Small intestine (tissue), 16 donors: ENCODE results near the gene CD164. TPM values are rescaled to one million over a fixed set of nuclear protein-coding genes. Genes with fewer than 3 reads are reported as not detected.

Experiments
- DNase-seq, 2 donors: peaks; one replicate each; pipeline versions ENCODE4 v3.0.0 to v3.0.0-alpha.2; 2013
- FAIRE-seq: peaks from 2 replicates; lab custom pipeline; 2012; peaks lifted over from hg19 to GRCh38; lab: Jason Lieb, UNC
- H3K27ac ChIP-seq, 3 donors: one replicate each; pipeline ENCODE4 v1.5.1; 2013; ENCODE audit warnings: low read length in 2 of 3, mild to moderate bottlenecking in 2 of 3, control low read depth in 1 of 3, inconsistent platforms in 1 of 3, low read depth in 1 of 3, moderate library complexity in 1 of 3
- H3K27me3 ChIP-seq, 3 donors: one replicate each; pipeline ENCODE4 v1.6.1; 2013; ENCODE audit warnings: low read length in 3 of 3, inconsistent platforms in 1 of 3; ENCODE audit not compliant: control insufficient read depth in 3 of 3, insufficient read depth in 3 of 3
- H3K36me3 ChIP-seq, 3 donors: one replicate each; pipeline ENCODE4 v1.6.1; 2013; ENCODE audit warnings: low read length in 3 of 3, inconsistent platforms in 1 of 3, low read depth in 1 of 3, mild to moderate bottlenecking in 1 of 3, moderate library complexity in 1 of 3; ENCODE audit not compliant: control insufficient read depth in 3 of 3, insufficient read depth in 2 of 3
- H3K4me1 ChIP-seq, 3 donors: one replicate each; pipeline ENCODE4 v1.6.1; 2013; ENCODE audit warnings: low read length in 2 of 3, inconsistent platforms in 1 of 3, low read depth in 1 of 3, mild to moderate bottlenecking in 1 of 3, moderate library complexity in 1 of 3; ENCODE audit not compliant: control insufficient read depth in 3 of 3, insufficient read depth in 2 of 3
- H3K4me3 ChIP-seq, 3 donors: one replicate each; pipeline ENCODE4 v1.5.1; 2013; ENCODE audit warnings: low read length in 3 of 3, control low read depth in 1 of 3, inconsistent platforms in 1 of 3, low read depth in 1 of 3, mild to moderate bottlenecking in 1 of 3, moderate library complexity in 1 of 3
- H3K9me3 ChIP-seq, 2 donors: one replicate each; pipeline ENCODE4 v1.6.1; 2013; ENCODE audit warnings: low read depth in 1 of 2, low read length in 1 of 2; ENCODE audit not compliant: control insufficient read depth in 2 of 2, insufficient read depth in 1 of 2
- WGBS, 3 donors: extraction: QIAGEN DNeasy Blood & Tissue Kit; methylation state at CpG; one replicate each; pipeline ENCODE4 v1.1.7; 2013; 5-methylcytosine and 5-hydroxymethylcytosine counted together
- long read RNA-seq, 10 donors: transcript quantifications; one replicate each; lab custom pipeline, GENCODE V29; 2026
- polyA plus RNA-seq, 4 donors: library from polyadenylated mRNA; stranded (reverse) in 3 of 4; unstranded in 1 of 4; fragments of 200-250 nt in 3 of 4; fragments of 120-200 nt in 1 of 4; gene quantifications; one replicate each; pipeline versions ENCODE4 v1.2.1 to v1.2.3, GENCODE V29; 2013
- donor health status: healthy with polysubstance abuse.
- donor health status: control.
- donor health status: control.
- donor health status: Bipolar disorder and iron deficiency.
- donor health status: healthy.

CD164 gene
- 100 to 1,000 TPM; 151 to 737 (median 172) TPM for polyA plus RNA-seq
- long read RNA-seq, donor 1, full-length matches to known transcripts: 464 of 486 reads
- long read RNA-seq, donor 1, partial matches to known transcripts: 16 of 486 reads
- long read RNA-seq, donor 1, other reads (novel, unspliced or antisense): 6 of 486 reads
- long read RNA-seq, donor 2, transcript CD164-202 (6 exons, 3,365 nt): major isoform, 95 of 108 reads
- long read RNA-seq, donor 2, transcript CD164-209 (4 exons, 590 nt): minor isoform, 7 of 108 reads
- long read RNA-seq, donor 2, transcript CD164-203 (5 exons, 2,936 nt): minor isoform, 6 of 108 reads
- long read RNA-seq, donor 2, partial matches to known transcripts: 0 of 108 reads
- long read RNA-seq, donor 2, other reads (novel, unspliced or antisense): 0 of 108 reads
- long read RNA-seq, donor 3, full-length matches to known transcripts: 122 of 141 reads
- long read RNA-seq, donor 3, partial matches to known transcripts: 19 of 141 reads
- long read RNA-seq, donor 3, other reads (novel, unspliced or antisense): 0 of 141 reads
- long read RNA-seq, donor 4, transcript CD164-202 (6 exons, 3,365 nt): major isoform, 10 of 11 reads
- long read RNA-seq, donor 4, partial matches to known transcripts: 0 of 11 reads
- long read RNA-seq, donor 4, other reads (novel, unspliced or antisense): 0 of 11 reads
- long read RNA-seq, donor 5, full-length matches to known transcripts: 53 of 53 reads
- long read RNA-seq, donor 5, partial matches to known transcripts: 0 of 53 reads
- long read RNA-seq, donor 5, other reads (novel, unspliced or antisense): 0 of 53 reads
- long read RNA-seq, donor 6, full-length matches to known transcripts: 182 of 189 reads
- long read RNA-seq, donor 6, partial matches to known transcripts: 7 of 189 reads
- long read RNA-seq, donor 6, other reads (novel, unspliced or antisense): 0 of 189 reads
- long read RNA-seq, donor 7, transcript CD164-202 (6 exons, 3,365 nt): major isoform, 88 of 94 reads
- long read RNA-seq, donor 7, partial matches to known transcripts: 0 of 94 reads
- long read RNA-seq, donor 7, other reads (novel, unspliced or antisense): 0 of 94 reads
- long read RNA-seq, donor 8, transcript CD164-202 (6 exons, 3,365 nt): major isoform, 6 of 9 reads
- long read RNA-seq, donor 8, partial matches to known transcripts: 0 of 9 reads
- long read RNA-seq, donor 8, other reads (novel, unspliced or antisense): 0 of 9 reads
- long read RNA-seq, donor 9, transcript CD164-202 (6 exons, 3,365 nt): major isoform, 22 of 25 reads
- long read RNA-seq, donor 9, partial matches to known transcripts: 0 of 25 reads
- long read RNA-seq, donor 9, other reads (novel, unspliced or antisense): 0 of 25 reads
- long read RNA-seq, donor 10, full-length matches to known transcripts: 256 of 263 reads
- long read RNA-seq, donor 10, partial matches to known transcripts: 7 of 263 reads
- long read RNA-seq, donor 10, other reads (novel, unspliced or antisense): 0 of 263 reads

- 0 to 1% (median 1%) methylated on average over 80 to 93 of the region's 93 CpGs for WGBS, 3 donors
- Histone ChIP-seq H3K27ac (peak within 1 kb of the TSS; percentile 97 to 100 (median 99)), H3K4me1 (peaks cover 2 to 28% (median 12%) of the 10 kb centered on the region in 3 donors), H3K4me3 (peak within 1 kb of the TSS; percentile 79 to 96 (median 90)), H3K9me3 (no peaks in the 10 kb centered on the region), H3K36me3 (peaks cover 0 to 5% (median 3%) of the 10 kb centered on the region in 3 donors), H3K27me3 (no peaks in the 10 kb centered on the region)
- FAIRE-seq (no peak), DNase-seq (peak; percentile 96 to 99)
Observed at GRCh38 chr6:109381747-109382575, at the start of gene CD164. CD164 (minus strand) TSS chr6:109382467; CDS start chr6:109382378, 89 bp downstream.

GRCh38 chr6:109429496-109429895 is 47.2 kb upstream of the CD164 start:
- no peak for FAIRE-seq
- Histone ChIP-seq H3K4me1 (no peaks in the 10 kb centered on the region), H3K27ac (no peak overlapping the region), H3K36me3 (no peaks in the 10 kb centered on the region), H3K9me3 (no peaks in the 10 kb centered on the region), H3K4me3 (no peak overlapping the region), H3K27me3 (no peaks in the 10 kb centered on the region)
- no peak for DNase-seq
- 87 to 99% (median 98%) methylated on average over 3 of the region's 3 CpGs for WGBS, 3 donors

- FAIRE-seq: no peak
- H3K4me1 ChIP-seq: no peaks in the 10 kb centered on the region
- H3K27ac ChIP-seq: no peak overlapping the region
- WGBS, 3 donors: 38 to 49% (median 40%) methylated on average over 7 of the region's 7 CpGs
- no peaks in the 10 kb centered on the region for H3K9me3 ChIP-seq
- no peaks in the 10 kb centered on the region for H3K27me3 ChIP-seq
- H3K4me3 ChIP-seq: no peak overlapping the region
- no peak for DNase-seq
- peaks cover 0 to 2% (median 0%) of the 10 kb centered on the region in 3 donors for H3K36me3 ChIP-seq
Observed at GRCh38 chr6:109428889-109429477, 46.7 kb upstream of the CD164 start.

GRCh38 chr6:109424946-109425345 is 42.7 kb upstream of the CD164 start:
- H3K4me3 ChIP-seq: no peak overlapping the region
- H3K4me1 ChIP-seq: no peaks in the 10 kb centered on the region
- no peak overlapping the region for H3K27ac ChIP-seq
- 83 to 89% (median 85%) methylated on average over 2 of the region's 2 CpGs for whole genome bisulfite sequencing, 3 donors
- H3K36me3 ChIP-seq: peaks cover 0 to 4% (median 0%) of the 10 kb centered on the region in 3 donors
- FAIRE-seq (no peak), DNase-seq (no peak)
- no peaks in the 10 kb centered on the region for H3K9me3 ChIP-seq
- no peaks in the 10 kb centered on the region for H3K27me3 ChIP-seq

GRCh38 chr6:109421184-109421583 is 38.9 kb upstream of the CD164 start:
- H3K4me3 ChIP-seq: no peak overlapping the region
- no peaks in the 10 kb centered on the region for H3K9me3 ChIP-seq
- H3K27me3 ChIP-seq: no peaks in the 10 kb centered on the region
- no peak overlapping the region for H3K27ac ChIP-seq
- no peak for DNase-seq
- 77 to 92% (median 80%) methylated on average over 1 of the region's 1 CpG for WGBS, 3 donors
- FAIRE-seq: no peak
- H3K4me1 ChIP-seq: no peaks in the 10 kb centered on the region
- H3K36me3 ChIP-seq: peaks cover 0 to 8% (median 0%) of the 10 kb centered on the region in 3 donors

- WGBS, 3 donors: 55 to 62% (median 61%) methylated on average over 1 of the region's 1 CpG
- no peak for DNase-seq
- H3K36me3 ChIP-seq: peaks cover 0 to 8% (median 0%) of the 10 kb centered on the region in 3 donors
- no peak overlapping the region for H3K27ac ChIP-seq
- no peak for FAIRE-seq
- H3K4me1 ChIP-seq: no peaks in the 10 kb centered on the region
- no peak overlapping the region for H3K4me3 ChIP-seq
- no peaks in the 10 kb centered on the region for H3K27me3 ChIP-seq
- no peaks in the 10 kb centered on the region for H3K9me3 ChIP-seq
Observed at GRCh38 chr6:109420751-109421150, 38.5 kb upstream of the CD164 start.

- Histone ChIP-seq H3K9me3 (no peaks in the 10 kb centered on the region), H3K36me3 (peaks cover 0 to 4% (median 0%) of the 10 kb centered on the region in 3 donors), H3K4me1 (no peaks in the 10 kb centered on the region), H3K4me3 (no peak overlapping the region), H3K27ac (no peak overlapping the region), H3K27me3 (no peaks in the 10 kb centered on the region)
- 84 to 90% (median 90%) methylated on average over 4 of the region's 4 CpGs for WGBS, 3 donors
- FAIRE-seq: no peak
- DNase-seq: no peak
Observed at GRCh38 chr6:109417646-109418045, 35.4 kb upstream of the CD164 start.
